Calu3 (cell line): ENCODE measurements around the gene H1-8. TPM values are rescaled to one million over a fixed set of nuclear protein-coding genes. Genes with fewer than 3 reads are reported as not detected.

Experiments used
- BruUV-seq: library from RNA; stranded (reverse); fragments of 400-500 nt; replicated peaks from 2 replicates; lab custom pipeline; 2021; lab: Mats Ljungman, UMichigan
- CTCF ChIA-PET: fragments of 300-600 bp; sonication (Branson Sonifier 250); formaldehyde crosslinking; loops from one replicate; lab custom pipeline; 2022; ENCODE audit warnings: antibody characterized with exemption; lab: Charles Lee
- DNase-seq: peaks from one replicate; pipeline ENCODE4 v3.0.0; 2022
- H3K27ac Mint-ChIP-seq: one replicate; pipeline ENCODE4 v1.8.0; 2022; ENCODE audit warnings: mixed read lengths; ENCODE audit not compliant: unreplicated experiment
- H3K27me3 Mint-ChIP-seq: one replicate; pipeline ENCODE4 v1.8.0; 2022; ENCODE audit warnings: mixed read lengths; ENCODE audit not compliant: unreplicated experiment
- H3K36me3 Mint-ChIP-seq: one replicate; pipeline ENCODE4 v1.8.0; 2022; ENCODE audit warnings: mild to moderate bottlenecking, moderate library complexity, mixed read lengths; ENCODE audit not compliant: insufficient read depth, unreplicated experiment
- H3K4me1 Mint-ChIP-seq: one replicate; pipeline ENCODE4 v1.8.0; 2022; ENCODE audit warnings: mild to moderate bottlenecking, low read depth, mixed read lengths; ENCODE audit not compliant: unreplicated experiment
- H3K4me3 Mint-ChIP-seq: one replicate; pipeline ENCODE4 v1.8.0; 2022; ENCODE audit warnings: mild to moderate bottlenecking, low read depth, moderate library complexity, mixed read lengths; ENCODE audit not compliant: unreplicated experiment
- H3K9me3 Mint-ChIP-seq: one replicate; pipeline ENCODE4 v1.8.0; 2022; ENCODE audit warnings: low read depth, mixed read lengths; ENCODE audit not compliant: unreplicated experiment
- CTCF ChIP-seq: fragments of 200-600 bp; IDR thresholded peaks from one replicate; pipeline ENCODE4 v1.8.0; 2022; ENCODE audit warnings: antibody characterized with exemption; ENCODE audit not compliant: unreplicated experiment
- intact Hi-C: fragments of 100-400 bp; cut with micrococcal nuclease; formaldehyde crosslinking; loops from one replicate; pipeline ENCODE4 v1.10.0; 2022; ENCODE audit not compliant: unreplicated experiment
- total RNA-seq: library from RNA; stranded (reverse); gene quantifications from 2 replicates; pipeline ENCODE4 v1.2.3, GENCODE V29; 2022

The H1-8 gene
- total RNA-seq, 1 experiment from 2014 or later = not detected

- no peak for TF ChIP-seq CTCF
- CTCF ChIA-PET = interaction anchor here (0.6 kb wide), 1 partner anchor 593 kb away, joined by 3 read pairs; no protein-coding TSS in a partner anchor
- no peaks in the 10 kb centered on the region for H3K36me3 Mint-ChIP-seq
- no peak overlapping the region for H3K4me3 Mint-ChIP-seq
- no TSS peak for BruUV-seq
- no peak overlapping the region for H3K27ac Mint-ChIP-seq
- no peaks in the 10 kb centered on the region for H3K4me1 Mint-ChIP-seq
- H3K27me3 Mint-ChIP-seq = peaks cover under 1% of the 10 kb centered on the region
- intact Hi-C loops = no loop called here
- no peak for DNase-seq
- H3K9me3 Mint-ChIP-seq = no peaks in the 10 kb centered on the region
These were observed 25.5 kb upstream of the H1-8 start for GRCh38 chr3:129517516-129517915.

- DNase-seq = no peak
- Mint-ChIP-seq H3K4me1 (no peaks in the 10 kb centered on the region), H3K36me3 (no peaks in the 10 kb centered on the region), H3K9me3 (no peaks in the 10 kb centered on the region), H3K27ac (no peak overlapping the region), H3K27me3 (peaks cover 6% of the 10 kb centered on the region), H3K4me3 (no peak overlapping the region)
- intact Hi-C loops = no loop called here
- no TSS peak for BruUV-seq
- CTCF ChIA-PET = interaction anchor here (0.6 kb wide), 1 partner anchor 592 kb away, joined by 3 read pairs; no protein-coding TSS in a partner anchor
- no peak for TF ChIP-seq CTCF
These were observed 24.9 kb upstream of the H1-8 start for GRCh38 chr3:129518038-129518561.

GRCh38 chr3:129518581-129518980, 24.4 kb upstream of the H1-8 start:
- H3K27ac Mint-ChIP-seq = no peak overlapping the region
- no peak for TF ChIP-seq CTCF
- CTCF ChIA-PET = no interaction called here

GRCh38 chr3:129519449-129519848, 23.5 kb upstream of the H1-8 start:
- H3K4me3 Mint-ChIP-seq = no peak overlapping the region
- intact Hi-C loops = no loop called here
- no peaks in the 10 kb centered on the region for H3K36me3 Mint-ChIP-seq
- H3K9me3 Mint-ChIP-seq = no peaks in the 10 kb centered on the region
- CTCF ChIA-PET = no interaction called here
- DNase-seq = no peak
- TF ChIP-seq CTCF = no peak
- peaks cover 16% of the 10 kb centered on the region for H3K27me3 Mint-ChIP-seq
- BruUV-seq = no TSS peak
- no peaks in the 10 kb centered on the region for H3K4me1 Mint-ChIP-seq
- H3K27ac Mint-ChIP-seq = no peak overlapping the region

More at GRCh38 chr3:129518581-129518980, 24.4 kb upstream of the H1-8 start:
- intact Hi-C loops = no loop called here
- H3K4me3 Mint-ChIP-seq = no peak overlapping the region
- H3K27me3 Mint-ChIP-seq = peaks cover 11% of the 10 kb centered on the region
- H3K4me1 Mint-ChIP-seq = no peaks in the 10 kb centered on the region
- H3K9me3 Mint-ChIP-seq = no peaks in the 10 kb centered on the region
- no peaks in the 10 kb centered on the region for H3K36me3 Mint-ChIP-seq
- no peak for DNase-seq
- BruUV-seq = no TSS peak
